M059J (cell line): ENCODE measurements around the gene PCDHB11. TPM values are rescaled to one million over a fixed set of nuclear protein-coding genes. Genes with fewer than 3 reads are reported as not detected.
"Not testable (repeated sequence)": the region's sequence is repeated elsewhere in the genome, so short reads cannot be mapped to it uniquely, and the experiment has no call there.

Experiments used
- DNase-seq: peaks from one replicate; pipeline ENCODE4 v3.0.0-alpha.2; 2012; ENCODE audit warnings: low read depth
- total RNA-seq: library from RNA; depleted of rRNA; stranded (reverse); fragments of >200 nt; shearing (Covaris generic); gene quantifications from 2 replicates; pipeline ENCODE4 v1.2.3, GENCODE V29; 2014

Gene PCDHB11
- total RNA-seq, 1 experiment from 2014 or later: 0.49 TPM

DNA sequence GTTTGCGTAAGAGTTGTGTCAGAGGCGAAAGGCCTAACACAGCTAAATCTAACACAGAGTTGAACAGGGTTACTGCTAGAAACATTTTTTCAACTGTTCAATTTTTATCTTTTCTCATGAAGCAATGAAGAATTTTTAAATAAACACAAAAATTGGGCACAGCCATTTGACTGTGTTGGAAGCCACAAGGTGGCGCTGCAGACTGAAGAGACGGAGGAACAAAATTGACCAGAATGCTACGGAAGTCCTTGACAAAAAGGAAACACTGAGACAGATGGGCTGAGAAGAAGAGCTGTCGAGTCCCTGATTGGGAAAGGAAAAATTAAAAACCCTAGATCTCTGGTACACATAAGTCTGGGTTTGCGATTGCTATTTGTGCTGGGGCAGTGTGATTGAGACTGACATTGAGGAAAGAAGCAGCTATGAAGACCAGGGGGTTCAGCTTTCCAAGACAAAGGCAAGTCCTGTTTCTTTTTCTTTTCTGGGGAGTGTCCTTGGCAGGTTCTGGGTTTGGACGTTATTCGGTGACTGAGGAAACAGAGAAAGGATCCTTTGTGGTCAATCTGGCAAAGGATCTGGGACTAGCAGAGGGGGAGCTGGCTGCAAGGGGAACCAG, 12.4 kb upstream of the PCDHB11 start, which contains the start of gene PCDHB9:
PCDHB9 (plus strand) TSS at position 265 of the 616 bp plus-strand sequence; CDS start at position 423, 158 bp downstream.
- peak; percentile 56 for DNase-seq

GRCh38 chr5:141188682-141189081, 10.7 kb upstream of the PCDHB11 start:
- not testable (repeated sequence) for DNase-seq

GRCh38 chr5:141189131-141189530, 10.3 kb upstream of the PCDHB11 start:
- DNase-seq: not testable (repeated sequence)

- peak; percentile 47 for DNase-seq
Observed at GRCh38 chr5:141192110-141192725, 7.2 kb upstream of the PCDHB11 start, which contains the start of gene PCDHB10. Gene PCDHB10 (plus strand): TSS chr5:141192353. CDS start chr5:141192553, 200 bp downstream.

- DNase-seq: not testable (repeated sequence)
Observed at GRCh38 chr5:141194332-141194731, 5.1 kb upstream of the PCDHB11 start.

GRCh38 chr5:141196363-141196762, 3.1 kb upstream of the PCDHB11 start:
- DNase-seq: no peak

DNA sequence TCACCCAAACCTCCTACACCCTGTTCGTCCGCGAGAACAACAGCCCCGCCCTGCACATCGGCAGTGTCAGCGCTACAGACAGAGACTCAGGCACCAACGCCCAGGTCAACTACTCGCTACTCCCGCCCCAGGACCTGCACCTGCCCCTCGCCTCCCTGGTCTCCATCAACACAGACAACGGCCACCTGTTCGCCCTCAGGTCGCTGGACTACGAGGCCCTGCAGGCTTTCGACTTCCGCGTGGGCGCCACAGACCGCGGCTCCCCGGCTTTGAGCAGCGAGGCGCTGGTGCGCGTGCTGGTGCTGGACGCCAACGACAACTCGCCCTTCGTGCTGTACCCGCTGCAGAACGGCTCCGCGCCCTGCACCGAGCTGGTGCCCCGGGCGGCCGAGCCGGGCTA, 1.7 kb downstream of the PCDHB11 start:
- not testable (repeated sequence) for DNase-seq

- not testable (repeated sequence) for DNase-seq
Observed at GRCh38 chr5:141201646-141202045, 2.2 kb downstream of the PCDHB11 start.

DNA sequence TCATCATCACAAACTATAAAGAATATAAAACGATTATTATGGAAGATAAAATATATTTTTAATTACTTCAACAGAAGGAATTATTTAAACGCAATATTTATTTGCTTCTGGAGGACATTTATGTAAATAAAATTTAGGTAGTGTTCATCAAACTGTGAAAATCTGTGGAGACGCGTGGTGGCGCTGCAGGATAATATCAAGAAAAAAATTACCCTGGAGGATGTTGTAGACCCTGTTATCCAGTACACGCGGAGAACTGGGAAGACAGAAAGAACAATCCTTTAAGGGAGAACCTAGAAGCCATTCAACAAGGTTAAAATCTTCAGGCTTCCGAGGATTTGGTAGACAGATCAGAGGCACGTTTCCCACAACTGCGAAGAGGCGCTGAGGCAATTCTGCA, 9.1 kb downstream of the PCDHB11 start, which contains the start of gene PCDHB12:
PCDHB12 (plus strand) TSS at position 242 of the 400 bp plus-strand sequence. CDS start 189 bp downstream, outside the sequence.
- peak; percentile 47 for DNase-seq

DNA sequence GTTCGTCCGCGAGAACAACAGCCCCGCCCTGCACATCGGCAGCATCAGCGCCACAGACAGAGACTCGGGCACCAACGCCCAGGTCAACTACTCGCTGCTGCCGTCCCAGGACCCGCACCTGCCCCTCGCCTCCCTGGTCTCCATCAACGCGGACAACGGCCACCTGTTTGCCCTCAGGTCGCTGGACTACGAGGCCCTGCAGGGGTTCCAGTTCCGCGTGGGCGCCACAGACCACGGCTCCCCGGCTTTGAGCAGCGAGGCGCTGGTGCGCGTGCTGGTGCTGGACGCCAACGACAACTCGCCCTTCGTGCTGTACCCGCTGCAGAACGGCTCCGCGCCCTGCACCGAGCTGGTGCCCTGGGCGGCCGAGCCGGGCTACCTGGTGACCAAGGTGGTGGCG, 10.9 kb downstream of the PCDHB11 start:
- DNase-seq: not testable (repeated sequence)

GRCh38 chr5:141210849-141211248, 11.4 kb downstream of the PCDHB11 start:
- not testable (repeated sequence) for DNase-seq

GRCh38 chr5:141213656-141214339, 14.4 kb downstream of the PCDHB11 start, which contains the start of gene PCDHB13:
Gene PCDHB13 (plus strand): TSS chr5:141213919. CDS start chr5:141214124, 205 bp downstream.
- peak; percentile 27 for DNase-seq

GRCh38 chr5:141214583-141214982, 15.2 kb downstream of the PCDHB11 start:
- not testable (repeated sequence) for DNase-seq

GRCh38 chr5:141215504-141215903, 16.1 kb downstream of the PCDHB11 start:
- DNase-seq: not testable (repeated sequence)

- DNase-seq: not testable (repeated sequence)
Observed at GRCh38 chr5:141216035-141216434, 16.6 kb downstream of the PCDHB11 start.

DNA sequence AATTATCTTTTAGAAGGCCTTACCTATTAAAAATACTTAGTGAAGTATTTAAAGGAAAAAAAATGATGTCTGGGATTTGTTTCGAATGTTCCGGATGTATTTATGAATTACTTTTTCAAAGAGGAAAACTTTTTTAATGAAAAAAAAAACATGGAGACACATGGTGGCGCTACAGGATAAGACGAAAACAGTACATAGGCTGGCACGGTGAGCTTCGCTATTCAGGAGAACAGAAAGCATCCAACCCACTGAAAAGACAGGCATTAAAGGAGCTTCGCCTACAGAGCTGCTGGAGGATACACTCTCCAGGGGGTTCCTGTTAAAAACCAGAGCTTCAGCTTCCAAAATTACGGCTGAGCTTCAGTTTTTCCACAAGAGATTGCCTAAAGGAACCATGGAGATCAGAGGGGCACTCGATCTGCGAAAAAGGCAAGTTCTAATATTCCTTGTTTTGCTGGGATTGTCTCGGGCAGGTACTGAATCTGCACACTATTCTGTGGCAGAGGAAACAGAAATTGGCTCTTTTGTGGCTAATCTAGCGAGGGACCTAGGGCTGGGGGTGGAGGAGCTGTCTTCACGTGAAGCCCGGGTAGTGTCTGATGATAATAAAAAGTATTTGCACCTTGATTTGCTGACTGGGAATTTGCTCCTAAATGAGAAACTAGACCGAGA, 23.8 kb downstream of the PCDHB11 start, which contains the start of gene PCDHB14:
PCDHB14 (plus strand) TSS at position 232 of the 672 bp plus-strand sequence; CDS start at position 395, 163 bp downstream.
- peak; percentile 43 for DNase-seq

DNA sequence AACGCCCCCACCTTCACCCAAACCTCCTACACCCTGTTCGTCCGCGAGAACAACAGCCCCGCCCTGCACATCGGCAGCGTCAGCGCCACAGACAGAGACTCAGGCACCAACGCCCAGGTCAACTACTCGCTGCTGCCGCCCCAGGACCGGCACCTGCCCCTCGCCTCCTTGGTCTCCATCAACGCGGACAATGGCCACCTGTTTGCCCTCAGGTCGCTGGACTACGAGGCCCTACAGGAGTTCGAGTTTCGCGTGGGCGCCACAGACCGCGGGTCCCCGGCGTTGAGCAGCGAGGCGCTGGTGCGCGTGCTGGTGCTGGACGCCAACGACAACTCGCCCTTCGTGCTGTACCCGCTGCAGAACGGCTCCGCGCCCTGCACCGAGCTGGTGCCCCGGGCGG, 25.4 kb downstream of the PCDHB11 start:
- DNase-seq: not testable (repeated sequence)

DNA sequence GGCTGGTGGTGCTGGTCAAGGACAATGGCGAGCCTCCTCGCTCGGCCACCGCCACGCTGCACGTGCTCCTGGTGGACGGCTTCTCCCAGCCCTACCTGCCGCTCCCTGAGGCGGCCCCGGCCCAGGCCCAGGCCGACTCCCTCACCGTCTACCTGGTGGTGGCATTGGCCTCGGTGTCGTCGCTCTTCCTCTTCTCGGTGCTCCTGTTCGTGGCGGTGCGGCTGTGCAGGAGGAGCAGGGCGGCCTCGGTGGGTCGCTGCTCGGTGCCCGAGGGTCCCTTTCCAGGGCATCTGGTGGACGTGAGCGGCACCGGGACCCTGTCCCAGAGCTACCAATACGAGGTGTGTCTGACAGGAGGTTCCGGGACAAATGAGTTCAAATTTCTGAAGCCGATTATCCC, 26.0 kb downstream of the PCDHB11 start:
- not testable (repeated sequence) for DNase-seq

DNA sequence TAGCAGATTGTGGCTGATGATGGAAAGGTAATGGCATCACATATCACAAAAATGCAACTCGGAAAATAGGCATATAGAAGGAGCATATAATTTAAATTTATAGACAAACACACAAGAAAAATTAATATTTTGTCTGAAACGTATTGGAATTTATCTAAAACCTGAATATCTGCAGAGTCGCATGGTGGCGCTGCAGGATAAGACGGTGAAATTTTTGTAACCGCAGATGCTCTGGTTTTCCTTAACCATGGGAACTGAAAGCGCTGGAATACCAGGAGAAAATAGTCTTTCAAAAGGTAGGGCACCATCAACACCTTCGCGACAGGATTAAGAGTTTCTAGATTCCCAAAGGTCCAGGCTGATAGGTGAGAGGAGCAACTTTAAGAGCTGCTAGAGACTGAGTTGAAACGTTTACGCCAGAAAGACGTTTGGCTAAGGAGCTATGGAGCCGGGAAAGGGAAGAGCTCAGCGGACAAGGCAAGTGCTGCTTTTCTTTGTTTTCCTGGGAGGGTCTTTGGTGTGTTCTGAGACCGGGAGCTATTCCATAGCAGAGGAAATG, 34.8 kb downstream of the PCDHB11 start:
- no peak for DNase-seq

DNA sequence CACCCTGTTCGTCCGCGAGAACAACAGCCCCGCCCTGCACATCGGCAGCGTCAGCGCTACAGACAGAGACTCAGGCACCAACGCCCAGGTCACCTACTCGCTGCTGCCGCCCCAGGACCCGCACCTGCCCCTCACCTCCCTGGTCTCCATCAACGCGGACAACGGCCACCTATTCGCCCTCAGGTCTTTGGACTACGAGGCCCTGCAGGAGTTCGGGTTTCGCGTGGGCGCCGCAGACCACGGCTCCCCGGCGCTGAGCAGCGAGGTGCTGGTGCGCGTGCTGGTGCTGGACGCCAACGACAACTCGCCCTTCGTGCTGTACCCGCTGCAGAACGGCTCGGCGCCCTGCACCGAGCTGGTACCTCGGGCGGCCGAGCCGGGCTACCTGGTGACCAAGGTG, 36.5 kb downstream of the PCDHB11 start:
- not testable (repeated sequence) for DNase-seq
